Ovary (tissue), 3 donors: ENCODE data around the gene TRPM3.

Experiments
- CTCF ChIP-seq, 3 donors: fragments of 450-650 bp in 2 of 3; fragments of 200-600 bp in 1 of 3; IDR thresholded peaks; one replicate each; pipeline versions ENCODE4 v1.5.1 to v1.8.0; 2016 to 2022; ENCODE audit warnings: antibody characterized with exemption in 3 of 3, mild to moderate bottlenecking in 1 of 3
- POLR2A ChIP-seq: fragments of 450-650 bp; IDR thresholded peaks from one replicate; pipeline ENCODE4 v1.6.1; 2017; ENCODE audit warnings: antibody characterized with exemption, mild to moderate bottlenecking, moderate library complexity
- donor health status: DM: no; HTN: no; CAD: no.

- TF ChIP-seq POLR2A (no peak), CTCF (IDR thresholded peaks at IDR 0.05) (no peak)
Observed at GRCh38 chr9:70816316-70816715, 305.1 kb downstream of the TRPM3 start.
